KOPT-K1 (cell line): ENCODE data around the gene GAS7.

ENCODE experiments used
- H3K27ac ChIP-seq: fragments of 200-600 bp; sonication (generic); 2 replicates; pipeline ENCODE4 v1.5.1; 2016; ENCODE audit warnings: antibody characterized with exemption, mild to moderate bottlenecking, low read depth, low read length; ENCODE audit not compliant: poor library complexity, severe bottlenecking
- H3K36me3 ChIP-seq: fragments of 200-600 bp; sonication (generic); 2 replicates; pipeline ENCODE4 v1.5.1; 2017; ENCODE audit warnings: antibody characterized with exemption, mild to moderate bottlenecking, low read length, moderate library complexity; ENCODE audit not compliant: insufficient read depth
- H3K9me3 ChIP-seq: fragments of 200-600 bp; sonication (generic); 2 replicates; pipeline ENCODE4 v1.5.1; 2017; ENCODE audit warnings: antibody characterized with exemption, low read length, mild to moderate bottlenecking; ENCODE audit not compliant: insufficient read depth, poor library complexity, severe bottlenecking

GAS7 gene

DNA sequence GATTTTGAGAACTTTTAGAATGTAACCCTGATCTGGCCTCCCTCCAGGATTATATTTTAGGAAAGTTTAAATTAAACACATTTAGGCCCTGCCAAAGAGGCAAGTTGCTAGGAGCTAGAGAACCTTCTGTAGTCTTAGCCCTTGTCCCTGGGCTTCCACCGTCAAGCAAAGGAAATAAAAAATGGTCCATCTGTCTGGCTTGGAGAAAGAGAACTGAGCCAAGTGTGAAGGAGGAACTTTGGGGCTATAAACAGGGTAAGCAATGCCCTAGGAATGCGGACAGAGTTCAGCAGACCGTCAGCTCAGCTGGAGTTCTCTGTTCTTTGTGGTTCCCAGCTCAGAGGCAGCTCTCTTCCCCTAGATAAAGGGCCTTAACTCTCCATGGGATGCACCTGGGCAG lies 323.0 kb downstream of the GAS7 start:
- H3K27ac ChIP-seq: no peak overlapping the region
- H3K36me3 ChIP-seq: no peaks in the 10 kb centered on the region
- H3K9me3 ChIP-seq: no peaks in the 10 kb centered on the region

DNA sequence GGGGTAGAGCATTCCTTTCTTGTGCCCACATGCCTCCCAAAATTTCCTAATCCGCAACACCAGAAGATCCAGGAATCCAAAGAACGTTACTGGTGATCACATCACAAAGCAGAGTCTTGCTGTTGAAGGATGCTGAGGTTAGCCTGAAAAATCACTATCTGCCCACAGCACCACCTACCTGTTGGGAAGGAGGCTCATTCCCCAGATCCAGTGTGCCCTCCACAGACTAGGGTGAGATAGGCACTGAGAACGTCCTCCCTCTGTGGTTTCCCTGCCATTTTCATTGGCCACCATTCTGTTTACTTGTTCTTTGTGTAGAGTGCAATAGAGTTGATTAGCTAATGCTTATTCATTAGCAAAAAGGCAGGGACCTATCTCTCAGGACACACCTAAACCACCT lies 323.7 kb downstream of the GAS7 start:
- Histone ChIP-seq H3K27ac (no peak overlapping the region), H3K36me3 (no peaks in the 10 kb centered on the region), H3K9me3 (no peaks in the 10 kb centered on the region)

- Histone ChIP-seq H3K27ac (no peak overlapping the region), H3K36me3 (no peaks in the 10 kb centered on the region), H3K9me3 (no peaks in the 10 kb centered on the region)
Observed at GRCh38 chr17:9872852-9873251, 325.6 kb downstream of the GAS7 start.

- Histone ChIP-seq H3K36me3 (no peaks in the 10 kb centered on the region), H3K27ac (no peak overlapping the region), H3K9me3 (no peaks in the 10 kb centered on the region)
Observed at GRCh38 chr17:9868552-9868951, 329.9 kb downstream of the GAS7 start.

DNA sequence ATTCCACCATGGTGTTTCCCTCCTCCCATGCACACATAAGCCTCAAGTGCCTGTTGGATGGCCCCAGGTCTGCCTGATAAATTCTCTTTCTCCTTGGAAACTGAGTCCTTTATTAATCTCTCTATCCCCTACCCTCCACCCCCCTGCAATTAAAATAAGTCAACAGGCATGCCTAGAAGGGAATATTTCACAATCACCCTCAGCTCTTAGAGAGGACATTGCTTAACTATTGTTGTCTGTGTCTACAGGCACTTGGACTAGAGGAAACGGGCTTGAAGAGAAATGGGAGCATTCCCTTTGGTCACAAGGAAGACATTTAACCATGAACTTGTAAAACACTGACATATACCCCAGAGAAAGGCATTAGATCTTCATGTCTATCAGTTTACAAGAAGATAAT lies 332.8 kb downstream of the GAS7 start:
- Histone ChIP-seq H3K27ac (no peak overlapping the region), H3K36me3 (no peaks in the 10 kb centered on the region), H3K9me3 (peaks cover 8% of the 10 kb centered on the region)

DNA sequence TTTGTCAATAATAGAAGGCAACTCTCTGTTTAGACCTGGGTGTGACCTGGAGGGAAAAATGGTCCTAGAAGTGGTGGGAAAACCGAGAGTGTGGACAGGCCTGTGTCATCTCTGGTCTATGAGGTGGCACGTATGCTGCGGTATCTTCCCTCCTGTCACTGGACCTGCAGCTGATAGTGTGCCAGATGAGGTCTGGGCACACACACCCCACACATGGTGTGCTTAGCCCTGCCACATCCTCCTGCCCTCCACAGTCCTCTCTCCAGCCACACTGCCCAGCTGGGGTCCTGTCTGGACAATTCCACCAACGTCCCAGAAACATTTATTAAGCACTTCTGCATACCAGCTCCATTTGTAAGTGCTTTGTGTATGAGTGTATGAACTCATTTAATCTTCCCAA lies 335.5 kb downstream of the GAS7 start:
- no peak overlapping the region for H3K27ac ChIP-seq
- H3K36me3 ChIP-seq: no peaks in the 10 kb centered on the region
- peaks cover 25% of the 10 kb centered on the region for H3K9me3 ChIP-seq

GRCh38 chr17:9862220-9862619 lies 336.2 kb downstream of the GAS7 start:
- Histone ChIP-seq H3K27ac (no peak overlapping the region), H3K9me3 (peaks cover 32% of the 10 kb centered on the region)

GRCh38 chr17:9860851-9861250 lies 337.6 kb downstream of the GAS7 start:
- Histone ChIP-seq H3K27ac (no peak overlapping the region), H3K36me3 (no peaks in the 10 kb centered on the region), H3K9me3 (peaks cover 33% of the 10 kb centered on the region)

More at GRCh38 chr17:9862220-9862619, 336.2 kb downstream of the GAS7 start:
- no peaks in the 10 kb centered on the region for H3K36me3 ChIP-seq
